BLaER1 (cell line): ENCODE measurements around the gene PIAS4.

Experiments used
- H3K27ac ChIP-seq: shearing (Covaris generic); formaldehyde crosslinking; 2 replicates; pipeline ENCODE4 v1.8.1; 2022
- H3K27me3 ChIP-seq: shearing (Covaris generic); formaldehyde crosslinking; 2 replicates; pipeline ENCODE4 v1.8.1; 2022
- H3K36me3 ChIP-seq: shearing (Covaris generic); formaldehyde crosslinking; 2 replicates; pipeline ENCODE4 v1.8.1; 2022
- H3K4me1 ChIP-seq: shearing (Covaris generic); formaldehyde crosslinking; 2 replicates; pipeline ENCODE4 v1.8.1; 2022
- H3K4me2 ChIP-seq: shearing (Covaris generic); formaldehyde crosslinking; 2 replicates; pipeline ENCODE4 v1.8.1; 2022
- H3K4me3 ChIP-seq: shearing (Covaris generic); formaldehyde crosslinking; 2 replicates; pipeline ENCODE4 v1.8.1; 2022
- H3K9ac ChIP-seq: shearing (Covaris generic); formaldehyde crosslinking; 2 replicates; pipeline ENCODE4 v1.8.1; 2022
- H3K9me3 ChIP-seq: shearing (Covaris generic); formaldehyde crosslinking; 2 replicates; pipeline ENCODE4 v1.8.1; 2022
- H4K20me1 ChIP-seq: shearing (Covaris generic); formaldehyde crosslinking; 2 replicates; pipeline ENCODE4 v1.8.1; 2022
- Cebpa-rat ChIP-seq: shearing (Covaris generic); IDR thresholded peaks from 2 replicates; pipeline ENCODE4 v1.8.1; 2022

PIAS4 gene

DNA sequence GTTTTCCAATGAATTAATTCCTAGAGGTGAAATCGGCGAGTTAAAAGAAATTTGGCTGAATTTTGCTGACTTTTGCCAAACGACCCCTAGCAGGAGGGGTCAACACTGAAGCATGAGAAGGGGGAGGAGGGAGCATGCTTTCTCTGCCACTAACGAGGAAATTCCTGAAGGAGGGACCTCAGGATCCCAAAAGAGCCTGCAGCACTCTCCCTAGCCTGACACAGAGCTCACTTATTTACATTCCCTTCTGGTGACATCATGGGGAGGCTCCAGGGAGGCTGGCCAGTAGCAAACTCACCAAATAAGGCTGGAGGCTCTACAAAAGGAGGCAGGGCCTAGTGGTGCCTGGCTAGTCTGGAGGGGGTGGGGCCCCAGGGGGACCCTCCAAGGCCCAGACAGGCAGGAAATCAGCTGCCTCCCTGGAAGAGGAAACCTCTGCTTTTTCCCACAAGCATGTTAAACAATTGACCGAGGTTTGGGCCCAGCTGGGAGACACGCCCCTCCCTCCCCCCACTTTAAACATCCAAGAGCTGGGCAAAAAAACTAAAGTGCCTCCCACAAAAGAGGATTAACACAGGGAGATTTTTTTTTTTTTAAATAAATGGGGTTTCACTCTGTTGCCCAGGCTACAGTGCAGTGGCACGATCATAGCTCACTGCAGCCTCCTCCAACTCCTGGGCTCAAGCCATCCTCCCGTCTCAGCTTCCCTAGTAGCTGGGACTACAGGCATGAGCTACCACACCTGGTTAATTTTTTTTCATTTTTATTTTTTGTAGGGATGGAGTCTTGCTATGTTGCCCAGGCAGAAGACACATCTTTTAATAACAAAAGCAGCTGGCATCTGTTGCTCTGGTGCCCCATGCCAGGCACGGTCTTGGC is 38.7 kb upstream of the PIAS4 start:
- H3K27me3 ChIP-seq: no peaks in the 10 kb centered on the region
- H3K9me3 ChIP-seq: no peaks in the 10 kb centered on the region
- H3K4me3 ChIP-seq: peak overlapping the region; percentile 97; the same call in 1 of the 2 replicates
- H3K36me3 ChIP-seq: peaks cover 62% of the 10 kb centered on the region
- peak overlapping the region; percentile 96 for H3K9ac ChIP-seq
- no peak overlapping the region for H3K27ac ChIP-seq
- peaks cover 84% of the 10 kb centered on the region for H4K20me1 ChIP-seq
- H3K4me2 ChIP-seq: peak overlapping the region; percentile 98
- peaks cover 32% of the 10 kb centered on the region for H3K4me1 ChIP-seq
- TF ChIP-seq Cebpa-rat: no peak

DNA sequence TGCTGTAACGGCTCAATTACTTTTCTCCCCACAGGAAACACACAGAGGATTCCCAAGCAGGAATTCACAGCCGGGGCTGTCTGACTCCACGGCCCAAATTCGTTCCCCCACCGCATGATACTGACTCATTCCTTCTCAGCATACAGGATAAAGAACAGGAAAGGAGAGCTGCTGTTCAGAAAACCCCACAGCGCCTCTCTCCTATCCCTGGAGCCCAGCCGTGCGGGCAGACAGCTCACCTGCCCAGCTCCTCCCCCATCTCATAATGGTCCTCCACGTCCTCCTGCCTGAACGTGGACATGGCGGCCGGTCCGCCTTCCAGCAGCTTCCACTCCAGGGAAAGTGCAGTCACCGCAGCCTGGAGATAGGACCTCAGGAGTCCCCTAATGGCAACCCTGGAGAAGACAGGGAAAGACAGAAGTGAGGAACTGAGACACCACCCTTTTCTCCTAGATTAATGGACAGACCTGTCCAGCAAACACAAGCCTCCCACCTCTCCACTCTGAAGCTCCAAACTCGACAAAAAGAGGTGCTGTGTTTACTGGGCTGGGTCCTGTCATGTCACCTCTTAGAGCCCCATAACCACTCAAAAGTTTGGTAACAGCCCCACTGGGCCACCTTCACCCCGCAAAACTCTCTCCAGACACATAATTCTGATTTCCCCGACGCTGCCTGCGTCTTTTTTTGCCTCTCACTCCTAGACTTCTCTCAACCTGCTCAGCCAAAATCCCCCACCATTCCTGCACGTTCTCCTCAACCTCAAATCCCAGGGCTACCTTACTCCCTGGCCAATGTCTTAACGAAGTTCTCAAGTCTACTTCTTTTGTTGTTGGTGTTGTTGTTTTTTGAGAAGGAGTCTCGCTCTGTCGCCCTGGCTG is 37.9 kb upstream of the PIAS4 start:
- Histone ChIP-seq H3K9ac (peak overlapping the region; percentile 96), H3K36me3 (peaks cover 55% of the 10 kb centered on the region), H3K9me3 (no peaks in the 10 kb centered on the region), H3K4me1 (peaks cover 32% of the 10 kb centered on the region), H4K20me1 (peaks cover 80% of the 10 kb centered on the region), H3K27me3 (no peaks in the 10 kb centered on the region), H3K27ac (peak overlapping the region; percentile 93), H3K4me3 (peak overlapping the region; percentile 97), H3K4me2 (peak overlapping the region; percentile 98)
- no peak for TF ChIP-seq Cebpa-rat

GRCh38 chr19:3970313-3970807 is 37.2 kb upstream of the PIAS4 start:
- Histone ChIP-seq H3K27me3 (no peaks in the 10 kb centered on the region), H3K4me3 (peak overlapping the region; percentile 97), H3K4me1 (peaks cover 32% of the 10 kb centered on the region), H4K20me1 (peaks cover 80% of the 10 kb centered on the region), H3K9me3 (no peaks in the 10 kb centered on the region), H3K4me2 (peak overlapping the region; percentile 98), H3K36me3 (peaks cover 53% of the 10 kb centered on the region), H3K9ac (peak overlapping the region; percentile 96), H3K27ac (peak overlapping the region; percentile 93)
- TF ChIP-seq Cebpa-rat: no peak

DNA sequence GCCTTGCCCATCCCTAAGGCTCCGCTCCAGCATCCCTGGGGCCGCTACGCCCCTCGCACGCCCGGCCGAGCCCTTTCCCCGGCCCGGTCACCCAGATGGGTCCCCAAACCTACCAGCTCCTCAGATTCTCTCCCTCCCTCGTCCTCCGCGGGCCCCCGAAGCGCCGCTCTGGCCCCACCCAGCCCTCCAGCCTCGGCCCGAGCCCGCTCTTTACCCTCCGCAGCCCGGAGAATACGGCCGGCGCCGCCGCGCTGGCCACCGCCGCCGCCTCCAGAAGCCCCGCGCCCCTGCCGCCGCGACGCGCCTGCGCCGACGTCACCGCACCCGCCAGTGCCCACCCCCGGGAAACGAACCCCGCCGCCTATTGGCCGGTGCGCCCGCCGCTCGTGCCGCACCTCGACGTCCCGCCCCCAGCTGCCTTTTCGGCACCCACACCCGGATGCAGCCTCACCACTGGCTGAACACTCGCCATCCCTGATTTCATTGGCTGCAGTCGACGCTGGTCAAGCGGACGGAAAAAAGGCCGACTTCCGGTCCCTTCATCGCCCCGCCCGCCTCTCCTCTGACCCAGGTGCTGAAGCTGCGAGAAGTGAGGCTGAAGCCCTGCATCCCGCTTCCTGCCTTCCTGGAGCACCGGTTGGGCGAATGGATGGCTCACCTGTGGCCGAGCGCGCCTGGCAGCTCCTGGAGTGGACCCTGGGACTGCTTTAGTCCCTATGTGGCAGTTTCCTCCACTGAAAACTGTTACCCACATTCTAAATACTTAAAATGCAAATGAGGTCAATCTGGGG is 36.5 kb upstream of the PIAS4 start, which contains the start of gene DAPK3:
TSS of gene DAPK3 (minus strand) at position 292 of the 791 bp plus-strand sequence. CDS start 1,364 bp downstream, outside the sequence.
- H4K20me1 ChIP-seq: peaks cover 80% of the 10 kb centered on the region

DNA sequence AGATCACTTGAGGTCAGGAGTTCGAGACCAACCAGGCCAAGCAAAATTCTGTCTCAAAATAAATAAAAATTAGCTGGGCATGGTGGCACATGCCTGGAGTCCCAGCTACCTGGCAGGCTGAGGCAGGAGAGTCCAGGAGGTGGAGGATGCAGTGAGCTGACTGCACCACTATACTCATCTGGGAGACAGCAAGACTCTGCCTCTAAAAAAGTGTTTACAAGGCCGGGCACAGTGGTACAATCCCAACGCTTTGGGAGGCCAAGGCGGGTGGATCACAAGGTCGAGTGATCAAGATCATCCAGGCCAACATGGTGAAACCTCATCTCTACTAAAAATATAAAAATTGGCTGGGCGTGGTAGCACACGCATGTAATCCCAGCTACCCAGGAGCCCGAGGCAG is 32.4 kb upstream of the PIAS4 start:
- Histone ChIP-seq H3K9ac (no peak overlapping the region), H3K4me3 (no peak overlapping the region), H3K4me2 (no peak overlapping the region), H4K20me1 (peaks cover 80% of the 10 kb centered on the region), H3K36me3 (peaks cover 59% of the 10 kb centered on the region), H3K27me3 (no peaks in the 10 kb centered on the region), H3K4me1 (peaks cover 51% of the 10 kb centered on the region), H3K27ac (no peak overlapping the region), H3K9me3 (no peaks in the 10 kb centered on the region)
- no peak for TF ChIP-seq Cebpa-rat

More for the DNA sequence above, 36.5 kb upstream of the PIAS4 start, which contains the start of gene DAPK3:
- H3K4me2 ChIP-seq: peak within 1 kb of the TSS; percentile 98
- H3K9ac ChIP-seq: peak within 1 kb of the TSS; percentile 96
- peaks cover 35% of the 10 kb centered on the region for H3K4me1 ChIP-seq
- no peak for TF ChIP-seq Cebpa-rat
- peak within 1 kb of the TSS; percentile 97 for H3K4me3 ChIP-seq
- H3K9me3 ChIP-seq: no peaks in the 10 kb centered on the region
- H3K27ac ChIP-seq: peak within 1 kb of the TSS; percentile 93
- H3K27me3 ChIP-seq: no peaks in the 10 kb centered on the region
- peaks cover 53% of the 10 kb centered on the region for H3K36me3 ChIP-seq

- no peak overlapping the region for H3K4me3 ChIP-seq
- H3K4me2 ChIP-seq: peak overlapping the region; percentile 24; the same call in 1 of the 2 replicates
- no peaks in the 10 kb centered on the region for H3K27me3 ChIP-seq
- H3K27ac ChIP-seq: no peak overlapping the region
- H3K9ac ChIP-seq: no peak overlapping the region
- peaks cover 80% of the 10 kb centered on the region for H4K20me1 ChIP-seq
- H3K36me3 ChIP-seq: peaks cover 64% of the 10 kb centered on the region
- H3K9me3 ChIP-seq: no peaks in the 10 kb centered on the region
- H3K4me1 ChIP-seq: peaks cover 55% of the 10 kb centered on the region
- no peak for TF ChIP-seq Cebpa-rat
Measured at GRCh38 chr19:3975637-3976087, 31.9 kb upstream of the PIAS4 start.

- no peak overlapping the region for H3K27ac ChIP-seq
- no peaks in the 10 kb centered on the region for H3K9me3 ChIP-seq
- peak overlapping the region; percentile 36 for H3K4me2 ChIP-seq
- peaks cover 60% of the 10 kb centered on the region for H3K4me1 ChIP-seq
- peaks cover 83% of the 10 kb centered on the region for H4K20me1 ChIP-seq
- no peak for TF ChIP-seq Cebpa-rat
- peak overlapping the region; percentile 21; the same call in 1 of the 2 replicates for H3K9ac ChIP-seq
- peaks cover 74% of the 10 kb centered on the region for H3K36me3 ChIP-seq
- no peak overlapping the region for H3K4me3 ChIP-seq
- no peaks in the 10 kb centered on the region for H3K27me3 ChIP-seq
Measured at GRCh38 chr19:3976495-3977241, 30.9 kb upstream of the PIAS4 start.
